GM18519 (cell line): Measurements from ENCODE around the gene DNAAF8.
A peak's percentile ranks its signal among the peaks of the same experiment; 100 is the strongest.

Experiments used
- ATAC-seq: cut with Tn5 transposase; IDR thresholded peaks from one replicate; pipeline ENCODE4 v1.9.1; 2021; ENCODE audit warnings: mild to moderate bottlenecking, moderate library complexity; ENCODE audit not compliant: unreplicated experiment, low FRiP score

Gene DNAAF8

DNA sequence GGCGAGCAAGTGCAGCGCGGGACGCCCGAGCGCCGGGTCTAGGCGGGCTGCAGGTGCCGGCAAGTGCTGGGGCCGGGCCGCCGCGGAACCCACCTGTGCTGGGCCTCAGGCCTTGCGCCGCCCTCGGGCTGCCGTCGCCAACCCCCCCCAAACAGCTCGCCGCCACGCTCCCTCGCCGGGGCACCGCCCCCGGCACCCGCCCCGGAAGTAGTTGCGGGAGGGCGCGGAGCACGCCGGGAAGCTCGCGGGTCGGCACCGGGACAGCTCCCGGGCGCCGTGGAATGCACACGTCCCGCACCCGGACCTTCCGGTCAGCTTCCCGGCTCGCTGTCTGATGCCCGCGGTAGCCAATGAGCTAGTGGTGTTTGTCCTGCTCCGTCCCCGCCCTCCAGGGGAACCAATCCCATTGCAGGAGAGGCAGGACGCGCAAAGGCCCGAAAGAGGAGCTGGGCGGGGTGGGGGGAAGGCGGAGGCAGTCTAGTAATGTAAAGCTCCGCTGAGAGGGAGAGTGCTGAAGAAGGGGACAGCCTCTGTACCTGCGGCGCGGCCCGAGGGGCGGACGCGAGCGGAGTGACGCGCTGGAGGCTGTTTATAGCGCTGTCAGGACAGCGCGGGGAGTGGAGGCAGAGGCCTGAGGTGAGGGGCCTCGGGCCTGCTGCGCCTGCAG is at the start of gene DNAAF8, which contains the start of gene ANKS3:
Gene DNAAF8, plus strand, starts transcription at position 475 of the 667 bp plus-strand sequence. CDS start 1,978 bp downstream, outside the sequence.
Gene ANKS3, minus strand, starts transcription at position 209 of the 667 bp plus-strand sequence. CDS start 4,122 bp downstream, outside the sequence.
- peak; percentile 58 for ATAC-seq

DNA sequence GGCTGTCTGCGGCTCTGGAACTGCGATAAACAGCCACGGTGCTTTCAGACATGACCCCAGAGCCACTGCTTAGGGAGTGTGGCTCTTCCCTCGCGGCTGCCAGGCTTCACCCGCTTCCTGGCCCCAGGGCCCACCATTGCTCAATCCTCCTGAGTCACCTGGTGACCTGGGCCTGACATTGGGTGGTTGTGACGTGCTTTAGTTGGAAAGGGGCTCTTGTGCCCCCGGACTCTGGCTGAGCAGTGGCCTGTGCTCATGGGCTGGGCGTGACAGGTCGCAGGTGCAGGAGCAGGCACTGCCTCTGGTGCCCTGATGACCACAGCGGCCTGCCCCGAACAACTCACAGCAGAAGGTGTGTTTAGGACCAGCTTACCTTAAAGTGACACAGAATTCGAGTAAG is 49.6 kb upstream of the DNAAF8 start:
- ATAC-seq: no peak

DNA sequence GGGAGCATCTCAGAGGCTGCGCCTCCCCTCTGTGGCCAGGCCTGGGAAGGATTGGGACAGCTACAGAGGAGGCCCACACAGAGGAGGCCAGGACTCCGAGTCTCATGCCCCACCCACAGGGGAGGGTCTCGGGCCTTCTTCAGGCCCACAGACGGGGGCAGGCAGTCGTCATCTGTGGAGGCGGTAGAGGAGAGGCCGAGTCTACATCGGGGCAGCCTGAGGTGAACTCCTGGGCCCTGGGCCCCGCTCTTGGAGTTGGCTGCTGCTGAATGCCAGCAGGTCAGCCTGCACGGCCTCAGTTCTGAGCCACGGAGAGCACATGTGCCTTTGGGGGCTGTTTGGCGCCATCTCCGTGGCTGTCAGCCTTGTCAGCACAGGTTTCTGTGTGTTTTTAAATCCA is 49.0 kb upstream of the DNAAF8 start:
- no peak for ATAC-seq

DNA sequence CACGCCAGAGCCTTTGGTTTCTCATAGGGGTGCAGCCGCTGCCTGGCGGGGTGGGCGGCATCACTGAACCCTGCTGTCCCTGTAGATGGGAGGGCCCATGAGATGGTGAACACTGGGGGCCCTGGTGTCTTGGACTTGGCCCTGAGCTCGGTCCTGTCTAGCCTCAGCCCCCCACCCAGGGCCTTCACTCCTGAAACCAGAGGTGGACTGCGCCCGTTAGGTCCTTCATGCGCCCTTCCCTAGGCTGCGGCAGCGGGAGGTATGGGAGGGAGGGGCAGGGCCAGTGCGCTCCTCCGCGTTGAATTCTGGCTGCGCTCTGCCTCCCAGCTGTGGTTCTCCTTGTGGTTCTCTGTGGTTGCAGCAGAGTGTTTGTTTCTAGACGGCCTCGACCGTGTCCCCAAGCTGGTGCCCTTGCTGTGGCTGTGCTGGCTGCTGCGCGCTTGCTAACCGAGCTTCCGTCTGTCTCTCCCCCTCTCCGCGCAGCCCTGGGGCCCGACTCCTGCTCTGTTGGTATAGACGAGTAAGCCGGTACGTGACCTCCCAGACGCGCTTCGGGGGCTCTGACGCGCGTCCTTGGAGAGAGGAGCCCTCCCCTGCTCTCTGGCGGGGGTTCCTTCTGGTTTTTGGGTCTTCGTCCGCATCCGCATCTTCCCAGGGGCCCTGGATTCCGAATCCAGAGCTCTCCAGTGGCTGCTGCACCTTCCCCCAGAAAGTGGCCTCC is 48.4 kb upstream of the DNAAF8 start:
- ATAC-seq: no peak

DNA sequence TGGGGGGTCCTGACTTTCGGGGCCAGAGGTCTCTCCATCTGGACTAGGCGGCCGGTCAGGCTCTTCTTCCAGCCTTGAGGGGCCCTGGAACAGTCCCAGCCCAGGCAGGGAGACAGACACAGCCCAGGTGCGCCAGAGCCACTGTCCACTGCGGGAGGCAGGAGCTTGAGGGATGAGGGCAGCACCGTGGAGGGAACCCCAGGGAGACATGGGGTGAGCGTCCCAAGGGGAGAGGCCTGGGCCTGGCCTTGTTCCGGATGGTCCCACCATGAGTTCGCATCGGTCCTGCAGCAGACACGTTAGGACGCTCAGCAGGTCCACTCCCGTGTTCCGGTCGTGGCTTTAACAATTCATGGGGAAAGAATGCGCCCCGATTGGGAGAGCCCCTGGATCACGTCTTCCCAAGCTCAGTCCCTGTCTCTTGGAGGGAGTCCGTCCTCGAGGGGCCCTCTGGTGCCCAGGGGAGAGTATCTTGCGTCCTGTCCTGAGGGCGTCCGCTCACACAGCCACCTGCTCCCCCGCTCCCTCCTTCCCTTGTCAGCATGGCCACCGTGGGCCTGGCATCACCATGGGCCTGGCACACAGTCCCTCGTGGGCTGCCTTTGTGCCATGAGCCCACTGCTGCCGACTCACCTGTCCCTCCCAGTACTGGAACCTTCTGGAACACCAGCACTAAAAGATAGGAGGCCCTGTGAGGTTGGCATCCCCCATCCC is 47.7 kb upstream of the DNAAF8 start:
- no peak for ATAC-seq

DNA sequence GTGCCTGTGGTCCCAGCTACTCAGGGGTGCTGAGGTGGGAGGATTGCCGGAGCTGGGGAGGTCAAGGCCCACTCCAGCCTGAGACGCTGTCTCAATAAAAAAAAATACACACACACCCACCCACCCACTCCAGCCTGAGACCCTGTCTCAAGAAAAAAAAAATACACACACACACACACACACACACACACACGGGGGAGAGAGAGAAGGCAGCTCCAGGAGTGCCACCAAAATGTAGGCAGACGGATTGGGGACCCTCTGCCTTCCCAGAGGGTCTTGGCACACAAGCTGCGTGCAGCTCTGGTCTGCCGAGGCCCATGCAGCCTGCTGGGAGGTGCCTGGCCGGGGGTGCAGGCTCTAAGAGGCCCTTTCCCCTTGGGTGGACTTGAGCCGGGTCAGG is 46.9 kb upstream of the DNAAF8 start:
- no peak for ATAC-seq

DNA sequence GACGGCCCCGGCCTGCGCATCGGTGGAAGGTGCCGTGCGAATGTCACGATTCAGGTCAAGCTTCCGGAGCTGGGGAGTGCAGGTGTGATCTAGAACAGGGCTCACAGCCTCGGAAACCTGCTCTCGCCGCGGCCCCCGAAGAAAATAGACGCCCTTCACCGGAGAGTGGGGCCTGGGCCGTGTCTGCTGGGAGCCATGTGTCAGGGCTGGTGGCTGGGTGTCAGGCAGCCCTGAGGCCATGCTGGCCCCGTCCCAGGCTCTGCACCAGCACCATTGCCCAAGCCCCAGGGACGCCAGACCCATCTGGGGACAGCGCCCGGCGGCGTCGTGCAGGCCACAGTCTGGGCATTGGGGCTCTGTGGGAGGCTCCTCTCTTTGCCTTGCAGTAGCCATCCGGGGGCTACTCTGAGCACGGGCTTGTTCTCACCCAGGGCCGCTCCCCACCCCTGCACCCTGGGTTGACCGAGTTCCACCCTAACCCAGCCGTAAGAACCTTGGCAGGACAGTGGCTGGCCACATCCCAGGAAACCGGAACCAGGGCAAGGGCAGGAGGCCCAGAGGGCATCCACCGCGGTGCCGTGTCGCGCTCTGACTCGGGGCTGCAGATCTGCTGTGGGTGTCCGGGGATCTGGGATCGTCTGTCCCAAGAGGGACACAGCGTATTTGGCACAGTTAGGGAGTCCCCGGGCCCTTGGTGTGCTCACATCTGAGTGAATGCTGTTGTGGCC is 46.2 kb upstream of the DNAAF8 start:
- no peak for ATAC-seq

DNA sequence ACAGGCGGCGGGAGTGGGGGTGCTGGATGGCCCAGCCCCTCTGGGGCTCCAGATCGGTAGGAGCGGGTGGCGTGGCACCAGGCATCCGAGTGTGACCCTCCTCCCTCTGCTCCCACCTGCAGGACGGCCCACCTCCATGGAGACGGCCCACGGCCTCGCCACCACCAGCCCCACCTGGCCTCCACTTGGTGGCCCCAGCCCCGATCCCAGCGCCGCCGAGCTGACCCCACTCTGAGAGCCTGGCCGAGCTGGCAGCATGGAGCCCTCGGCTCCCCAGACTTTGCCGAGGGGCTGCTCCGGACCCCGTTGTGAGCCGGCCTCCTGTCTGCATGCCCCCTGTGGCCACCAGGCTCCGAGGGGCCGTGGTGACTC is 45.7 kb upstream of the DNAAF8 start:
- no peak for ATAC-seq

DNA sequence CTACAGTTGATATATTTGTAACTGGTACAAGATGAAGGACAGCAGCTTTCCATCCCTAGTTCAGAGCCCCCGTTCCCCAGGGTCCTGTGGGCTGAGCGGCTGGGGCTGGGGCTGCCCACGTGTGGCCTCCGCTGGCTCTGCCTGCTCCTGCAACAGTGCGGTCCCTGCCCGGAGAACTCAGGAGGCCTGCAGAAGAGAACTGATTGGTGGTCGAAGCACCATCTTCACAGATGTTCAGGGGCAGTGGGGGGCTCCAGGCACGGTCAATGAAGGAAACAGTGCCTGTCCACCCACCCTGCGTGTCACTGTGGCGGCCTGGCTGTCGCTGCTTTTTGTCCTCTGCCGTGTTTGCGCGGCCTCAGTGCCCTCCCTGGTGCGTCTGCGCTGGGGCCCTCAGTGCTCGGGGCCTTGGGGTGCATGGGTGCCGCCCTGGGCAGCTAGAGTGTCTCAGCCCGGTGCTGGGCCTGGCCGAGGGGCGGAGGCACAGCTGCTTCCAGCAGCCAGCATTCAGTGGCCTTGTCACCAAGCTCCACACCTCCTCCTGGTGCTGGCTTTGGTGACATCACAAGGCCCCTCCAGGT is 45.2 kb upstream of the DNAAF8 start:
- no peak for ATAC-seq

DNA sequence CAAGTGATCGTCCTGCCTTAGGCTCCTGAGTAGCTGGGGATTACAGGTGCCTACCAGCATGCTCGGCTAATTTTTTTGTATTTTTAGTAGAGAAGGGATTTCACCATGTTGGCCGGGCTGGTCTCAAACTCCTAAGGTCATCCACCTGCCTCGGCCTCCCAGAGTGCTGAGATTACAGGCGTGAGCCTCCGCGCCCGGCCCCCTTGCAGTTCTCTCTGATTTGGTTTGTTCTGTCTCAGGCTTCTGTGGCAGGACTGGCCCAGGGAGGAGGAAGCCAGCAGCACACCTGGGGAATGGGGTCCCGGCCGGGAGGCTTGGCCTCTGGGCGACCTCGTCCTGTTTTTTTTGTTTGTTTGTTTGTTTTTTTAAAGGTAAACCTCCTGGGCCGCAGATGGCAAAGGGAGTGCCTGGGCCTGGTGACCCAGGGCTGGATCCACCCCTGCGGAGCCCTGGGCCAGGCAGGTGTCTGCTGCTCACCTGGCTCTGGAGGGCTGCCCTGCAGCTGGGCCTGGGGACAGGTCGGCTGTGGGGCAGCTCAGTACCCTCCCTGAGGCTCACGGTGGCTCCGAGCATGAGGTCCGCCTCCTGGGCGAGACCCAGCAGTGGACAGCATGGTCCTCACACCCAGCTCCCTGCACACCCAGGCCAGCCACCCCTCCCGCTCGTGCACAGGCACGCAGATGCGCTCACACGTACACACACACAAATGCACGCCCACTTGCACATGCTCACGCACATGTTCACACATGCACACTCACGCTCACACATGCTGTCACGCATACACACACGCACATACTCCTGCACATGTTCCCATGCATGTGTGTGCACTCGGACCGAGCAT is 44.3 kb upstream of the DNAAF8 start:
- ATAC-seq: no peak

DNA sequence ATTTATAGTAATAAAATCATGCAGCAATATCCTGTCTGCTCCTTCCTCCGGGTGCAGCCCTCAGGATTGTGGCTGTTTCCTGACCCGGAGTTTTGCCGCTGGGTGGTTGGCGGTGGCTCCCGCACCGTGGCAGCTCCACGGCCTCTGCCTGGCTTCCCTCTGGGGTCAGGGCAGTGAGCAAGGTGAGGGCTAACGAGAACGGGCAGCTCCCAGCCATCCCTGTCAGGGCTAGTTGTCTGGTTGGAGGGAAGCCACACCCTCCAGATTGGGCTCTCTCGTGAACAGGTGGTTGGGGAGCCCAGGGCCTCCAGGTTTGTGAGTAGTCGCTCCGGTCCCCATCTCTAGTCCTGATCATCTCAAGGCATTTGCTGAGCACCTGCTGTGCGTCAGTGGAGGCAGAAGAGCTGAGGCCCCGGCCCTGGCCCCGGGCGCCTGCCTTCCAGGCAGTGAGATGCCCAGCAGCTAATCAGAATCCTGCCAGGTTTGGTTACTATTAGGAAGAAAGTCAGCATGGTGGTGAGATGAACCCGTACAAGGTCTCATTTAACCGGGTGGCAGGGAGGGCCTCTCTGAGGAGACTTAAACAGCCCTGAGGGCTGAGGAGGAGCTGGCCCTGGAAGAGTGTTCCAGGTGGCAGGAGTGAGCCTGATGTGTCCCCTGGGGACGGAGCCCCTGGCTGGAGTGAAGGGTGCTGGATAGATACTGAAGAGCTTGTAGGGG is 43.2 kb upstream of the DNAAF8 start:
- no peak for ATAC-seq

DNA sequence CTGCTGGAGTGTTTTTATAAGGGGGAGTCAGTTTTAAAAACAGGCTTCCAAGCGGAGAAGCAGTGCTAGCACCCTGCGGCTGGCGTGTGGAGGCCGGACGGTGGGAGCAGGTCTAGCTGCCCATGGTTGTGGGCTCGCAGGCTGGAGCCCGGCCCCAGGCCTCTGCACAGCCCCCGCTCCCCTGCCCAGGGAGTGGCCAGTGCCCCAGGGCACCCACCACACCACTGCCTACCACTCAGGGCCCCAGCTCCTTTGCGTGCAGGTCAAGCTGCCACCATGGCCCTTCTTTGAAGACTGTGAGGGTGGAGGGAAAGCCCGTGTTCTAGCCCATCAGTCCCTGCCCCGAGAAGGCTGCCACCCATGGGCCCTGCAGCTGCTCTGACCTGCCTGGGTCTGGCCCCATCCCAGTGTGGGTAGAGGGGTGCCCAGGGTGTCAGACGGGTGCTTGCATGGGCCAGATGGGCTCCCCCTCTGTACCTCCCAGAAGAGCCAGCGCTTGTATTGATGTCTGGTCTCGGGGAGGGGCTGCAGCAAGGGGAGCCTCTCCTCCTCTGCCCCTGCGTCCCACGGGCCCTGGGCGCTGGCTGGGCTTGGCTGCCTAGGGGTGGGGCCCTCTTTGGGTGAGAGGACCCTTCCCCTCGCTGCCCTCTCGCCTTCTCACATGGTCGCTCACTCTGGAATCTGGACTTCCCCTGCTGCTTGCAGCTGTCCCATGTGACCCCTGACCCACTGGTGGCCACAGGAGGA is 42.5 kb upstream of the DNAAF8 start:
- ATAC-seq: no peak

DNA sequence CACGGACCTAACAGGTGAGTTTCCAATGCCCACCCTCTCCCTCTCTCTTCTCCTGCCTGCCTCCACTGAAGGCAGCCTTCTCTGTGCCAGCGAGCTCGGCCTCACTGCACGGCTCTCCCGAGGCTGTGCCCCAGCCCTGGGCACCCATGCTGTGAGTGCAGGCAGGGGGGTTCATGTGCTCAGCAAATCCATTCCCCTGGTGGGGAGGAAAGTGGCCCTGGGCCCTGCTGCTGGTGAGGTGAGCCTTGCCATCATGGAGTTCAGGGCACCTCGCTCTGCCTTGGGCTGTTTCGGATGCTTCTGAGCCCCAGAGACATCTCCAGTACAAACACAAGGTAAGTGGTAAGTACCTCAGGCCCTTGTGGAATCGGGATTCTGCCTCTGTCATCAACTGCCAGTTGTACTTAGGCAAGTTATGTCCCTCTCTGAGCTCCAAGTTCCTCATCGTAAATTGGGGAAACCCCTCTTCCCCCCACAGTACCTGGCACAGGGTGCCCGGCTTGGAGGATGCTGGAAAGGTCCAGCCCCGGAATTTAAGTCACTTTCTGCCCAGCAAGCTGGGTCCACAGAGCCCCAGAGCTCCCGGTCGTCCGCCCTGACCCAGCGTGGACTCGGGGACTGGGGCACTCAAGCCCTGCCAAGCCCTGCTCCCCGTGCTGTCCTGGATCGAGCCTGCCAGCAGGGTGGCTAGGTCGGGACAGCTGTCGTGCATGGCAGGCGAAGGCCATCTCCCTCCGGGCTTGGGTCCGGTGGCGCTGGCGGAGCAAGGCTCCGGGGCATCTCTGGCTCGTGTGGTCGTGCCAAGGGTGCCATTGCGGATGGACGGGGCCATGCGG is 41.7 kb upstream of the DNAAF8 start:
- peak; percentile 2 for ATAC-seq

DNA sequence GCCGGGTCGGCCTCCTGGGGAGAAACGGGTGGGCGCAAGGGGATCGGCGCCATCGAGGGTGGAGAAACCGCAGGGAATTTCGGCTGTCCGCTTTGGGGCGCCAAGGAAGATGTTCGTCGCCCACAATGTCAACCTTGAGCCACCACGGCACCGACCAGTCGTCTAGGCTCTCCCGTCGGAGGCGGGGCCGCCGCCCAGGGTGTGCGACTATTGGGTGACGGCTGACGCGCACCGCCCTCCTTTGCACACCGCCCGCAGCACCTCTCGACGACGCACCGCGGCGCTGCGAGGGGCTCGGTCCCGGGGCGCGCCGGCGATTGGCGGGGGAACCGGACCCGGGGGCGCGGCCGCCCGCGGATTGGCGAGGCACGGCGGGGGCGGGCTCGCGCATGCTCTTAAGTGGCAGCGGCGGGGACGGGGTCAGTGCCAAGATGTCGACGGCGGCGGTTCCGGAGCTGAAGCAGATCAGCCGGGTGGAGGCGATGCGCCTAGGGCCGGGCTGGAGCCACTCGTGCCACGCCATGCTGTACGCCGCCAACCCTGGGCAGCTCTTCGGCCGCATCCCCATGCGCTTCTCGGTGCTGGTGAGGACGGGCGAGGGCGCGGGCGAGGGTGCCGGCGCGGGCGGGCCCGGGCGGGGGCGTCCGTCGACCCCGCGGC is 40.9 kb upstream of the DNAAF8 start, which contains the start of gene NUDT16L1:
Gene NUDT16L1, plus strand, starts transcription at position 267 of the 660 bp plus-strand sequence. Its CDS starts 165 bp downstream, at position 432.
- ATAC-seq: peak; percentile 90

DNA sequence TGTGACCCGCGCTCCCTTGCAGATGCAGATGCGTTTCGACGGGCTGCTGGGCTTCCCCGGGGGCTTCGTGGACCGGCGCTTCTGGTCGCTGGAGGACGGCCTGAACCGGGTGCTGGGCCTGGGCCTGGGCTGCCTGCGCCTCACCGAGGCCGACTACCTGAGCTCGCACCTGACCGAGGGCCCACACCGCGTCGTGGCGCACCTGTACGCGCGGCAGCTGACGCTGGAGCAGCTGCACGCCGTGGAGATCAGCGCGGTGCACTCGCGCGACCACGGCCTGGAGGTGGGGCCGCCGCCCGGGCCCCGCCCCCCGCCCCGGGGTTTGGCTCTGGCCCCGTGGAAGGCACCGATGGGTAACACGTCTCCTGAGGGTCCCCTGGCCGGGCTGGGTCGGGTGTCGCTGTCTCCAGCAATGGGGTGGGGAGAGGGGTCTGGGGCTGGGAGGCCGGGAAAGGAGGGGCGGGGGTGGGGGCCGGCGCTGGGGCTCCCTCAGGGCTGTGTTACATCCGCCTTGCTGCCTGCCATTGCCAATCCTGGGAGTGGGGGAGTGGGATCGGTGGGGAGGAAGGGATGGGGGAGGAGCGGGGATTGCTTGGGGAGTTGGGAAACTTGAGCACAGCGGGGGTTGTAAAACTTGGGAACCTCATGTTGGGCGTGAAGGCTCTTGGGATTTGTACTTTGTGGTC is 40.2 kb upstream of the DNAAF8 start:
- ATAC-seq: no peak
